GM23338 (cell line): Measurements from ENCODE around the gene REEP1. TPM values are rescaled to one million over a fixed set of nuclear protein-coding genes. Genes with fewer than 3 reads are reported as not detected.

ENCODE experiments used
- ATAC-seq: fragments of 200-7000 bp; cut with Tn5 transposase; 3 replicates; pipeline ENCODE4 v1.9.1; 2020
- DNase-seq: peaks from one replicate; pipeline ENCODE4 v3.0.0-alpha.2; 2015; ENCODE audit warnings: low spot score
- H2AFZ ChIP-seq: fragments of 200-600 bp; sonication (generic); 2 replicates; pipeline ENCODE4 v1.8.0; 2016; ENCODE audit warnings: antibody characterized with exemption, mild to moderate bottlenecking, moderate library complexity
- H3F3A ChIP-seq: fragments of 200-600 bp; sonication (generic); replicated peaks from 2 replicates; pipeline ENCODE4 v1.8.0; 2017; ENCODE audit warnings: antibody characterized with exemption, mixed run types, low read depth
- H3K27ac ChIP-seq: fragments of 200-600 bp; sonication (generic); 2 replicates; pipeline ENCODE4 v1.6.1; 2016; ENCODE audit warnings: low read depth
- H3K27me3 ChIP-seq: fragments of 200-600 bp; sonication (generic); 2 replicates; pipeline ENCODE4 v1.8.0; 2016; ENCODE audit warnings: mild to moderate bottlenecking, mixed run types, moderate library complexity; ENCODE audit not compliant: insufficient read depth
- H3K36me3 ChIP-seq: fragments of 200-600 bp; sonication (generic); 2 replicates; pipeline ENCODE4 v1.8.0; 2016; ENCODE audit warnings: mild to moderate bottlenecking; ENCODE audit not compliant: insufficient read depth
- H3K4me1 ChIP-seq: fragments of 200-600 bp; sonication (generic); 2 replicates; pipeline ENCODE4 v1.8.0; 2016; ENCODE audit warnings: mild to moderate bottlenecking, moderate library complexity; ENCODE audit not compliant: insufficient read depth
- H3K4me2 ChIP-seq: fragments of 200-600 bp; sonication (generic); 2 replicates; pipeline ENCODE4 v1.7.1; 2017; ENCODE audit warnings: mixed run types
- H3K4me3 ChIP-seq: fragments of 200-600 bp; sonication (generic); 2 replicates; pipeline ENCODE4 v1.6.1; 2016; ENCODE audit warnings: mixed run types
- H3K79me2 ChIP-seq: fragments of 200-600 bp; sonication (generic); replicated peaks from 2 replicates; pipeline ENCODE4 v1.8.0; 2017; ENCODE audit warnings: mild to moderate bottlenecking; ENCODE audit not compliant: insufficient read depth
- H3K9me2 ChIP-seq: fragments of 200-600 bp; sonication (generic); 2 replicates; pipeline ENCODE4 v1.8.0; 2017; ENCODE audit not compliant: insufficient read depth
- H4K20me1 ChIP-seq: fragments of 200-600 bp; sonication (generic); replicated peaks from 2 replicates; pipeline ENCODE4 v1.8.0; 2017; ENCODE audit warnings: mild to moderate bottlenecking; ENCODE audit not compliant: insufficient read depth
- H3K27ac Mint-ChIP-seq: 2 replicates; pipeline ENCODE4 v1.8.0; 2020; ENCODE audit warnings: inconsistent platforms, mild to moderate bottlenecking, moderate library complexity, mixed read lengths
- H3K27me3 Mint-ChIP-seq: 3 replicates; pipeline ENCODE4 v1.8.0; 2022; ENCODE audit warnings: low read depth, mild to moderate bottlenecking, moderate library complexity, mixed read lengths, inconsistent platforms; ENCODE audit not compliant: insufficient read depth, poor library complexity
- H3K36me3 Mint-ChIP-seq: 3 replicates; pipeline ENCODE4 v1.8.0; 2021; ENCODE audit warnings: low read depth, mild to moderate bottlenecking, inconsistent platforms, moderate library complexity, mixed read lengths
- H3K4me1 Mint-ChIP-seq: 3 replicates; pipeline ENCODE4 v1.8.0; 2020; ENCODE audit warnings: mild to moderate bottlenecking, inconsistent platforms, mixed read lengths
- H3K4me3 Mint-ChIP-seq: 3 replicates; pipeline ENCODE4 v1.8.0; 2021; ENCODE audit warnings: moderate library complexity, mild to moderate bottlenecking, inconsistent platforms, mixed read lengths
- H3K9me3 Mint-ChIP-seq: 3 replicates; pipeline ENCODE4 v1.8.0; 2020; ENCODE audit warnings: moderate library complexity, mild to moderate bottlenecking, inconsistent platforms, mixed read lengths
- CREB1 ChIP-seq: fragments of 250-450 bp; sonication (Bioruptor Pico); IDR thresholded peaks from 2 replicates; pipeline ENCODE4 v1.5.0; 2020; ENCODE audit warnings: low read depth, mild to moderate bottlenecking, moderate library complexity
- CTCF ChIP-seq, 2 experiments: fragments of 200-600 bp in 1 of 2; sonication (generic) in 1 of 2; conservative IDR thresholded peaks; 2 replicates each; pipeline versions ENCODE4 v1.5.1 to v1.6.1; 2016 to 2017; ENCODE audit warnings: antibody characterized with exemption in 2 of 2, low read depth in 2 of 2, mild to moderate bottlenecking in 2 of 2, moderate library complexity in 1 of 2
- ETS1 ChIP-seq: IDR thresholded peaks from 2 replicates; pipeline ENCODE4 v1.6.1; 2016; ENCODE audit warnings: antibody characterized with exemption
- JUNB ChIP-seq: IDR thresholded peaks from one replicate; pipeline ENCODE4 v1.6.1; 2016; ENCODE audit warnings: antibody characterized with exemption; ENCODE audit not compliant: unreplicated experiment
- NANOG ChIP-seq: IDR thresholded peaks from 2 replicates; pipeline ENCODE4 v1.6.1; 2016; ENCODE audit warnings: antibody characterized with exemption, borderline replicate concordance
- REST ChIP-seq: IDR thresholded peaks from one replicate; pipeline ENCODE4 v1.6.1; 2018; ENCODE audit warnings: antibody characterized with exemption; ENCODE audit not compliant: unreplicated experiment
- STAT1 ChIP-seq: IDR thresholded peaks from one replicate; pipeline ENCODE4 v1.6.1; 2016; ENCODE audit warnings: antibody characterized with exemption; ENCODE audit not compliant: unreplicated experiment
- ZNF331 ChIP-seq: fragments of 250-450 bp; sonication (Bioruptor Pico); IDR thresholded peaks from 2 replicates; pipeline ENCODE4 v1.5.0; 2020; ENCODE audit warnings: low read depth, mild to moderate bottlenecking, moderate library complexity
- polyA plus RNA-seq: library from polyadenylated mRNA; unstranded; fragments of >200 nt; fragmentation: Nextera tagmentation; extraction: Ambion mirVana; gene quantifications from 2 replicates; pipeline ENCODE4 v1.2.1, GENCODE V29; 2016
- total RNA-seq: library from RNA; depleted of rRNA; stranded (reverse); fragments of >200 nt; shearing (Covaris generic); gene quantifications from 2 replicates; pipeline ENCODE4 v1.2.3, GENCODE V29; 2014

REEP1 gene
- total and polyA plus RNA-seq, 2 experiments from 2014 or later = 1.6 to 1.8 TPM

- H3K36me3 ChIP-seq = no peaks in the 10 kb centered on the region
- H3K9me2 ChIP-seq = no peaks in the 10 kb centered on the region
- H3K4me3 ChIP-seq = peak overlapping the region; percentile 78
- ATAC-seq = peak; percentile 21
- H3K4me1 ChIP-seq = peaks cover 6% of the 10 kb centered on the region; the same call in 1 of the 2 replicates
- H2AFZ ChIP-seq = peak overlapping the region; percentile 96
- H3K9me3 Mint-ChIP-seq = peaks cover 11% of the 10 kb centered on the region
- no peak overlapping the region for H3K27ac ChIP-seq
- H3K27me3 Mint-ChIP-seq = peaks cover 51% of the 10 kb centered on the region
- peaks cover 14% of the 10 kb centered on the region for H3K4me1 Mint-ChIP-seq
- peaks cover 65% of the 10 kb centered on the region for H3K27me3 ChIP-seq
- DNase-seq = peak; percentile 54
- peaks cover 5% of the 10 kb centered on the region for H3F3A ChIP-seq
- peak overlapping the region; percentile 89 for H3K4me2 ChIP-seq
- H4K20me1 ChIP-seq = no peaks in the 10 kb centered on the region
- no peak for TF ChIP-seq ZNF331 (CRISPR knock-in tag)
- no peak for TF ChIP-seq NANOG
- H3K4me3 Mint-ChIP-seq = peak overlapping the region; percentile 81
- no peaks in the 10 kb centered on the region; the same call in 2 of the 3 replicates for H3K36me3 Mint-ChIP-seq
- no peak overlapping the region for H3K27ac Mint-ChIP-seq
- H3K79me2 ChIP-seq = no peaks in the 10 kb centered on the region
Measured at GRCh38 chr2:86336675-86337243, 667 bp downstream of the REEP1 start.

DNA sequence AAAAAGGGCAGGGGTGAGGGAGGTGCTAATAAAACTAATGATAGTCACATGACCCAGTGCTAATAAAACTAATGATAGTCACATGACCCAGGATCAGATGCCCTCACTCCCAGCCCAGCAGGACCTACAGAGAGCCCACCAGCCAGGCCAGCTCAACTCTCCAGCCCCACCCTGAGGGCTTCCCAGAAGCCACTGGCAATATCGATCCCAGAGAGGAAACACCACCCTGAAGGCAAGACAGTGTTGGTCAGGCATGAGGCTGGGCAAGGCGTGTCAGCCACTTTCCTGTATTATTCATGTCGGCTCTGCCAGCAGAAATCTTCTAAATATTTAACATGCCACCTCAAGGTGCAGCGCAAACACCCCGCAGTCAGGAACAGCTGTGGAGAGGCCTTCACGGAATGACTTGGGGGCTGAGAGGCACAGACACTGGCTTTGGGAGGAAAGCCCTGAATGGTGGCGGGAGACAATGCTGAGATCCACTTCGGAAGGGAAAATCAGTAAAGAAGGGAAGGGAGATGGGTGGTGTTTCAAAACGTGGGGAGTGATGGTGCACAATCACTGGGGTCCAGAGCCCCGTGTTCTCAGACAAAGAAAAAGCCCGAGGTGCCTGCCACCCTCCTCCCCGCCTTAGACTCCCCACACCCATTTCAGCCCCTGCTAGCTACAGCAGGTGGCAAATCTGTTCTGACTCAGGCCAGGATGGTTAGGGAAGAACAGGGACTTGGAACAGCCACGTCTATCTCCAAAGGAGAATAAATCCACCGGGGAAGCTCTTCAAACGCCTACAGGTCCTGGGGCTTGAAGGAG lies 1.4 kb downstream of the REEP1 start:
- Mint-ChIP-seq H3K36me3 (no peaks in the 10 kb centered on the region; the same call in 2 of the 3 replicates), H3K9me3 (peaks cover 4% of the 10 kb centered on the region), H3K27me3 (peaks cover 50% of the 10 kb centered on the region), H3K27ac (no peak overlapping the region), H3K4me1 (peaks cover 15% of the 10 kb centered on the region), H3K4me3 (peak overlapping the region; percentile 81)
- peak; percentile 26 for DNase-seq
- Histone ChIP-seq H4K20me1 (no peaks in the 10 kb centered on the region), H3K27ac (no peak overlapping the region), H3K4me2 (peak overlapping the region; percentile 89), H3F3A (peaks cover 5% of the 10 kb centered on the region), H3K79me2 (no peaks in the 10 kb centered on the region), H3K4me3 (peak overlapping the region; percentile 78), H3K4me1 (peaks cover 6% of the 10 kb centered on the region; the same call in 1 of the 2 replicates), H3K9me2 (no peaks in the 10 kb centered on the region), H3K27me3 (peaks cover 65% of the 10 kb centered on the region), H2AFZ (peak overlapping the region; percentile 96; the same call in 1 of the 2 replicates), H3K36me3 (no peaks in the 10 kb centered on the region)
- TF ChIP-seq CREB1 (CRISPR knock-in tag) (no peak), CTCF (conservative IDR thresholded peaks at IDR 0.05; ENCODE audit: low read depth in 2 of 2) (peak in 1 of 2 experiments; percentile 29; a peak in 2 of 4 replicates)
- ATAC-seq = peak; percentile 18

DNA sequence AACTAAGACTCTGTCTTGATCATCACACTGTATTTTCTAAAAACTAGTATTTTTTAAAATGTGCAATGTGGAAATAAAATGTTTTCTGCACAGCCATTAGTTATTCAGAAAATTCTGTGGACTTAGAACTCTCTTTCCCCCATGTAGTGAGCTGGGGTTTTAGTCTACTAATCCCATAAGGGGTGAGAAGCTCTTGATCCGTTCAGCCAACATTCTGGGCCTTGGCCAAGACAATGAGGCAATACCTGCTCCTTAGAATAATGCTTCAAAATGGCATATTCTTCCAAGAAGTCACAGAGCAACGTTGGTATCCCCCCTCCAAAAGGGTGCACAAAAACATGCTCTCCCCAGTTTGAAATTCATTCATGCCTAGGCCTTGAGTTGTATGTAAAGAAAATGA lies 4.0 kb downstream of the REEP1 start:
- no peak overlapping the region for H2AFZ ChIP-seq
- no peaks in the 10 kb centered on the region; the same call in 2 of the 3 replicates for H3K36me3 Mint-ChIP-seq
- H3K4me3 ChIP-seq = no peak overlapping the region
- no peak overlapping the region for H3K4me3 Mint-ChIP-seq
- H3K79me2 ChIP-seq = no peaks in the 10 kb centered on the region
- H3K27me3 ChIP-seq = peaks cover 38% of the 10 kb centered on the region
- peaks cover 6% of the 10 kb centered on the region; the same call in 1 of the 2 replicates for H3K4me1 ChIP-seq
- ATAC-seq (no peak), DNase-seq (no peak)
- no peak for TF ChIP-seq REST
- no peak for TF ChIP-seq JUNB
- no peak for TF ChIP-seq NANOG
- TF ChIP-seq STAT1 = no peak
- no peak for TF ChIP-seq CREB1 (CRISPR knock-in tag)
- TF ChIP-seq ETS1 = no peak
- no peaks in the 10 kb centered on the region for H3K36me3 ChIP-seq
- H3K4me2 ChIP-seq = no peak overlapping the region
- H3K27me3 Mint-ChIP-seq = peaks cover 29% of the 10 kb centered on the region
- H3K9me3 Mint-ChIP-seq = no peaks in the 10 kb centered on the region; the same call in 2 of the 3 replicates
- no peak overlapping the region for H3K27ac Mint-ChIP-seq
- H3K4me1 Mint-ChIP-seq = peaks cover 15% of the 10 kb centered on the region
- H3F3A ChIP-seq = peaks cover 5% of the 10 kb centered on the region
- no peaks in the 10 kb centered on the region for H3K9me2 ChIP-seq
- no peaks in the 10 kb centered on the region for H4K20me1 ChIP-seq
- H3K27ac ChIP-seq = no peak overlapping the region
